SIG-M5 treated with dmso at 0.1 percent for 504 hours (cell line): ENCODE results near the gene FAM72C.
"Not testable (repeated sequence)": the region's sequence is repeated elsewhere in the genome, so short reads cannot be mapped to it uniquely, and the experiment has no call there.

Experiments
- DNase-seq: peaks from one replicate; lab custom pipeline; 2025; ENCODE audit not compliant: unreplicated experiment; lab: John Stamatoyannopoulos, UW

The FAM72C gene

GRCh38 chr1:143987868-143988267, 16.1 kb upstream of the FAM72C start:
- not testable (repeated sequence) for DNase-seq

- DNase-seq, result not testable (repeated sequence)
These were observed 13.1 kb upstream of the FAM72C start for GRCh38 chr1:143984721-143985473.

DNA sequence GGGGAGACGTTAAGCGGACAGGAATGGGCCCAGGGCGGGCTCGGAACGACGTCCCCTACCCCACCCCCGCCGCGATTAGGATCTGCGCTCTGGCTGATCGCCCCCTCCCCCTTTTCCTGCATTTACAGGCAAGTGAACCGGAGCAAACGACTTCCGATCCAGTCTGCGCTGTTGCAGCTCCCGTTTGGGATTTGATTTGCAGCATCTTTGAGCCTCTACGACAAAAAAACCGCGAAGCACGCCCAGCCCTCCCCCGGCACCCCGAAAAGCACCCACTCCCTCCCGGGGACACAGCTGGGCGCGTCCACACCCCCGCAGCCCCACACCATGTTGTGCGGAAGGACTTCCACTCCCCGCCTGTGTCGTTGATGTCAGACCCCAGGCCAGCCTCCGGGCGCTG, 2.6 kb upstream of the FAM72C start:
- not testable (repeated sequence) for DNase-seq

DNA sequence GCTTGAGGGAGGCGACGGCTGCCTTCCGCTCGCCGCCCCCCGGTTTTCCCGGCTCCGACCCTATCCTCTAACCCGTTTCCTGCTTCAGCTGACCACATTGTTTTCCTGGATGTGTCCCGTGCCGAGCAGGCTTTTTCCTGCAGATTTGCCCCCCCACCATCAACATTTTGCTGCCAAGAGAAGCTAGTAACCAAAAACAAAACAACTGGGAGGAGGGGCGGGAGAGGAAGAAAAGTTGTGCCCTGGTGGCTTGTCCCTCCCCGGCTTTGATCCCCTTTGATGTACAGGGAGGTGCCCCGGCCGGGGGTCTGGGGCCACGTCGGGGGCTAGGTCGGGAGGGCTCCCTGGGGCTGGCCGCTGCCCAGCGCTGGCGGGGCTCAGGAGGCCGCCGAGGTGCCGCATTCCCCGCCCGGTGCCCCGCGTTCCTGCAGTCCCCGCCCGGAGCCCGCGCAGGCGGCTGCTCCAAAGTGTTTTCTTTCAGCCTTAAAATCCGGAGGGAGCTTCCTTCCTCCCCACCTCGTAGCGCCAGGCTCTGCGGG, 2.2 kb upstream of the FAM72C start:
- not testable (repeated sequence) for DNase-seq

- DNase-seq, result not testable (repeated sequence)
These were observed 1.1 kb upstream of the FAM72C start for GRCh38 chr1:143972753-143973326.

GRCh38 chr1:143965860-143966259, 5.9 kb downstream of the FAM72C start:
- not testable (repeated sequence) for DNase-seq

DNA sequence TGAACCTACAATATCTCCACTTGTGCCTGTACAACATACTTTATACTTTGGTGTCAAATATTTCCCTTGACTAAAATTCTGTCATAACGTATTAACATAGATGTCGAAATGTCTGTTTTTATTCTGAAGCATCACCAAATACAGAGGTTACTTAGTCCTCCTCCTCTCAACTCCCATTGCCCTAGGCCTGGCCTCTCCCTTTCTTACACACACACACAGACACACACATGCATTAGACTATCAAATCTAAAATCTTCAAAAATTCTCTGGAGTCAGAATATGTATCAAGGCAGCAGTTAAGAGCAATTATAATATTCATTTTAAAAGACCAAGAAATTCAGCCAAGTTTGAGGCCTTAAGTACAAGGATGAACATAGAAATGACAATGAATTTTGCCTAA, 7.5 kb downstream of the FAM72C start:
- not testable (repeated sequence) for DNase-seq

DNA sequence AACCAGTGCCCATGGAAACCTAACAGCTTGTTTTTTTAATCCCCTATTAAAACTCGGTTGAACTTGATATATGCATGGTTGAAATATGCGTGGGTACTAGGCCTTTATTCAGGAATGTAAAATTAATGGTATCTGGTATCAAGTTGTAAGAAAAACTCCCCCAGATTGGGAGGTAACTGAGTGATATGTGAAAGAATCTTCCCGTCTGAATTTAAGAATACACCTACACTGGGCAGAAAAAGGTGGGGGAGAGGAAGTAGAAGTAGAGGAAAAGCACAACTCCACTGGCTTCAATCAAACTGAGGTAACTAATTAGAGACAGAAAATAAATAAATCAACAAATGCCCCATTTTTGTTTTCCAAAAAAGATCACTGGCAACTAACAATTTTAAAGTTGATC, 15.9 kb downstream of the FAM72C start:
- DNase-seq, result not testable (repeated sequence)

DNA sequence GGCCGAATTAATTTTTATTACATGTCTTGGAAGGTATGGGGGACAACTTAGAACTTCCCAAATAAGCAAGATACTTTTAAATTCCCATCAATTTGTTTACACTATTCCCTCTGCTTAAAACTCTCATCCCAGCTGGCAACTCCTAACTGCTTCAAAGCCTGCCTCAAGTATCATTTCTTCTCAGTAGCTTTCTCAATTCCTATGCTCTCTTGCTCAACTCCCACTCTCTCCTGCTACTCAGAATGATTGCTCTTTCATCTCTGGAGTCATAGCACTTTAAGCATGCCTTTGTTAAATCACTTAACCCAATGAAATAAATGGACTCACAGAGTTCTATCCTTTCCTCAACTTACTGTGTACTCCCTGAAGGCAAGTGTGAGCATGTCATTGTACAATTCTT, 18.9 kb downstream of the FAM72C start:
- DNase-seq, result not testable (repeated sequence)

GRCh38 chr1:143951485-143952391, 20.0 kb downstream of the FAM72C start:
- not testable (repeated sequence) for DNase-seq

- not testable (repeated sequence) for DNase-seq
These were observed 24.0 kb downstream of the FAM72C start for GRCh38 chr1:143947749-143948148.

GRCh38 chr1:143945253-143945652, 26.5 kb downstream of the FAM72C start:
- DNase-seq, result not testable (repeated sequence)

GRCh38 chr1:143944576-143945240, 27.1 kb downstream of the FAM72C start:
- DNase-seq, result not testable (repeated sequence)

- DNase-seq, result not testable (repeated sequence)
These were observed 28.3 kb downstream of the FAM72C start for GRCh38 chr1:143943319-143943978.

DNA sequence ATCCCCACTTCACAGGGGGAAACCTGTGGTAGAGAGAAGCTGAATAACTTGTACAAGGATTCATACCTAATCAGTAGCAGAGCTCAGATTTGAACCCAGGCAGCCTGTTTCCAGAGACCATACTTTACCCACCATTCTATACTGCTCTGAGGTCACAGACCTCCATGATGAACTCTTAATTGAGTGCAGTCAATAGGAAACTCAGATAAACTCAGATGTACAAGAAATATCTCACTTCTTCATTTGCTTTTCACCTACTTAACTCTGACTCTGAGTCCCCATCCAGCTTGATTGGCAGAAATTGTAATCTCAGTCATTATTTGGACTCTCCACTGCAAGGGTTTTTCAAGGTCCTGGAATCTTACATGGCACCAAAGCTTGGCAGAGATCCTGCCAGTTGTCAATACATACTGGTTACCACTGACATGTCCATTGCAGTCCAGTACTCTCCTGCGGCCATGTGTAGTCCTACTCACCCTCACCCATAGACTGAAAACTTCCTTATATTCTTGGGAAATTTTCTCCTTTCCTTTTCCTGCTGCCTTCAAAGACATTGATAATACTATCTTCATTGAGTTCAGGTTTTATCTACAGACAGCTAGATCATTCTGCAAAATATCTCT, 29.4 kb downstream of the FAM72C start:
- not testable (repeated sequence) for DNase-seq

DNA sequence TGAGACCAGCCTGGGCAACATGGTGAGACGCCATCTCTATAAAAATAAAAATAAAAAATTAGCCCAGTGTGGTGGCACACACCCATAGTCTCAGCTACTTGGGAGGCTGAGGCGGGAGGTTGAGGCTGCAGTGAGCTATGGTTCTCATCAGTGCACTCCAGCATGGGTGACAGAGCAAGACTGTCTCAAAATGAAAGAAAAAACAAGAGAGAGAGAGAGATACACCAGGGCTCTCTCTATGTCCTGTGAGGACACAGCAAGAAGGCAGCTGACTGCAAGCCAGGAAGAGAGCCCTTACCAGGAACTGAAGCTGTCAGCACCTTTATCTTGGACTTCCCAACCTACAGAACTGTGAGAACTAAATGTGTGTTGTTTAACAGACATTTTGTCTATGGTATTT, 32.1 kb downstream of the FAM72C start:
- DNase-seq, result not testable (repeated sequence)

DNA sequence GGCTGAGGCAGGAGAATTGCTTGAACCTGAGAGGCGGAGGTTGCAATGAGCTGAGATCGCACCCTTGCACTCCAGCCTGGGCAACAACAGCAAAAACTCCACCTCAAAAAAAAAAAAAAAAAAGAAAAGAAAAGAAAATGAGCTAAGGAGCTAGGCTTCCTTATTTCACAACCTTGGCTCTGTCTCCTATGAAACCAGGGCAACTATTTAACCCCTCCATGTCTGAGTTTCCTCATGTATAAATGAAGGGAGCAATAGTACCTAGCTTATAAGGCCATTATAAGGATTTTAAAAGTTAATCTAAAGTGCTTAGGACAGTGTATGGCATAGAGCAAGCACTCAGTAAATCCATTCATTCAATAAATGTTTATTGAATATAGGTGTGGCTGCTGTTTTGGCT, 32.9 kb downstream of the FAM72C start:
- not testable (repeated sequence) for DNase-seq

- peak; percentile 49 for DNase-seq
These were observed 35.2 kb downstream of the FAM72C start for GRCh38 chr1:143936457-143937115.

- DNase-seq, result not testable (repeated sequence)
These were observed 52.7 kb downstream of the FAM72C start for GRCh38 chr1:143919127-143919526.
